SK-N-SH treated with all-trans-retinoic acid at 6 μM for 48 hours (cell line): ENCODE results near the gene GPC5.

Experiments
- ATAC-seq: fragments of 200-7000 bp; cut with Tn5 transposase; 3 replicates; pipeline ENCODE4 v1.9.1; 2020; ENCODE audit warnings: mild to moderate bottlenecking, moderate library complexity
- ARNTL ChIP-seq: fragments of 450-650 bp; formaldehyde crosslinking; IDR thresholded peaks from 2 replicates; pipeline ENCODE4 v1.5.0; 2020; ENCODE audit warnings: low read depth, mild to moderate bottlenecking, moderate library complexity, borderline replicate concordance
- BACH2 ChIP-seq: fragments of 250-450 bp; sonication (Bioruptor Pico); IDR thresholded peaks from 2 replicates; pipeline ENCODE4 v1.9.0; 2021; ENCODE audit warnings: mild to moderate bottlenecking, borderline replicate concordance
- CREB5 ChIP-seq: fragments of 250-450 bp; sonication (Bioruptor Pico); IDR thresholded peaks from 2 replicates; pipeline ENCODE4 v1.5.1; 2020; ENCODE audit warnings: low read depth, mild to moderate bottlenecking, moderate library complexity
- CSDC2 ChIP-seq: fragments of 250-450 bp; sonication (Bioruptor Pico); IDR thresholded peaks from 2 replicates; pipeline ENCODE4 v1.5.0; 2020; ENCODE audit warnings: mild to moderate bottlenecking, moderate library complexity
- ESRRG ChIP-seq: fragments of 250-450 bp; sonication (Bioruptor Pico); IDR thresholded peaks from 2 replicates; pipeline ENCODE4 v1.6.1; 2021; ENCODE audit warnings: mild to moderate bottlenecking
- GLIS3 ChIP-seq: fragments of 250-450 bp; sonication (Bioruptor Pico); IDR thresholded peaks from 2 replicates; pipeline ENCODE4 v1.5.0; 2020; ENCODE audit warnings: mild to moderate bottlenecking, moderate library complexity
- ISL1 ChIP-seq: fragments of 250-450 bp; sonication (Bioruptor Pico); IDR thresholded peaks from 2 replicates; pipeline ENCODE4 v2.1.2; 2022; ENCODE audit warnings: mild to moderate bottlenecking, moderate library complexity
- OSR1 ChIP-seq: fragments of 250-450 bp; sonication (Bioruptor Pico); IDR thresholded peaks from 2 replicates; pipeline ENCODE4 v1.8.0; 2022; ENCODE audit warnings: moderate library complexity, mild to moderate bottlenecking, inconsistent platforms
- POU6F1 ChIP-seq: fragments of 250-450 bp; sonication (Bioruptor Pico); IDR thresholded peaks from 2 replicates; pipeline ENCODE4 v1.8.0; 2021; ENCODE audit warnings: low read depth, mild to moderate bottlenecking, moderate library complexity, borderline replicate concordance
- PPARA ChIP-seq: fragments of 250-450 bp; sonication (Bioruptor Pico); IDR thresholded peaks from 2 replicates; pipeline ENCODE4 v1.5.0; 2020; ENCODE audit warnings: mild to moderate bottlenecking, borderline replicate concordance
- RARB ChIP-seq: fragments of 250-450 bp; sonication (Bioruptor Pico); IDR thresholded peaks from 2 replicates; pipeline ENCODE4 v1.8.0; 2021; ENCODE audit warnings: mild to moderate bottlenecking, moderate library complexity
- SNAI2 ChIP-seq: fragments of 250-450 bp; sonication (Bioruptor Pico); IDR thresholded peaks from 2 replicates; pipeline ENCODE4 v1.5.0; 2020; ENCODE audit warnings: mild to moderate bottlenecking, moderate library complexity
- TCF4 ChIP-seq: fragments of 250-450 bp; sonication (Bioruptor Pico); IDR thresholded peaks from 2 replicates; pipeline ENCODE4 v1.8.0; 2021; ENCODE audit warnings: mild to moderate bottlenecking, moderate library complexity, borderline replicate concordance
- TOX ChIP-seq: fragments of 250-450 bp; sonication (Bioruptor Pico); IDR thresholded peaks from 2 replicates; pipeline ENCODE4 v1.8.0; 2021; ENCODE audit warnings: mild to moderate bottlenecking, moderate library complexity, borderline replicate concordance
- TSHZ2 ChIP-seq: fragments of 250-450 bp; sonication (Bioruptor Pico); IDR thresholded peaks from 2 replicates; pipeline ENCODE4 v1.5.0; 2020; ENCODE audit warnings: mild to moderate bottlenecking, moderate library complexity
- ZC3H10 ChIP-seq: fragments of 250-450 bp; sonication (Bioruptor Pico); IDR thresholded peaks from 2 replicates; pipeline ENCODE4 v1.5.1; 2021; ENCODE audit warnings: mild to moderate bottlenecking, moderate library complexity
- ZFP3 ChIP-seq: fragments of 250-450 bp; sonication (Bioruptor Pico); IDR thresholded peaks from 2 replicates; pipeline ENCODE4 v1.5.0; 2020; ENCODE audit warnings: mild to moderate bottlenecking, moderate library complexity
- ZNF565 ChIP-seq: fragments of 450-650 bp; formaldehyde crosslinking; conservative IDR thresholded peaks from 2 replicates; pipeline ENCODE4 v1.5.0; 2020; ENCODE audit warnings: low read depth, mild to moderate bottlenecking, moderate library complexity
- ZNF70 ChIP-seq: fragments of 450-650 bp; formaldehyde crosslinking; IDR thresholded peaks from 2 replicates; pipeline ENCODE4 v1.5.0; 2020; ENCODE audit warnings: mild to moderate bottlenecking, moderate library complexity
- TF ChIP-seq, protein P1 (sequence below): fragments of 250-450 bp; sonication (Bioruptor Pico); IDR thresholded peaks from 2 replicates; pipeline ENCODE4 v1.5.1; 2021; ENCODE audit warnings: mild to moderate bottlenecking, moderate library complexity
- TF ChIP-seq, protein P2 (sequence below): fragments of 250-450 bp; sonication (Bioruptor Pico); IDR thresholded peaks from 2 replicates; pipeline ENCODE4 v1.8.0; 2020; ENCODE audit warnings: mild to moderate bottlenecking, moderate library complexity, borderline replicate concordance

GPC5 gene

GRCh38 chr13:91767651-91768050 is 369.2 kb downstream of the GPC5 start:
- no peak for ATAC-seq
- no peak for TF ChIP-seq TOX

DNA sequence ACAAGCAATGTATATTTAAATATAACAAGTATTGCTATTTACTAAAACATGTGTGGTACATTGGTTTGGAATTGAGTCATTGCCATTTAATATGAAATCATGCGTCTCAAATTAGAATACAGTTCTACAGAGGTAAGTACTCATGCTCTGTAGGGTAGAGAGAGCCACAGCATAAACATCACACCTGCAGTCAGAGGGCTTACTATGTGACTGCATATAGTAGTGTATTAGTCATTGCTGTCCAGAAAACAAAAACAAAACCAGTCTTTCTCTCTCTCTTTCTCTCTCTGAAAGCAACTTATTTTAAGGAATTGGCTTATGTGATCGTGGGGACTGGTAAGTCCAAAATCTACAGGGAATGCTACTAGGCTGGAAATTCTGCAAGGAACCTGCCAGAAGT is 370.3 kb downstream of the GPC5 start:
- TF ChIP-seq CSDC2 (CRISPR knock-in tag) (no peak), ESRRG (CRISPR knock-in tag) (no peak), ISL1 (CRISPR knock-in tag) (no peak), SNAI2 (CRISPR knock-in tag) (no peak), RARB (CRISPR knock-in tag) (no peak), PPARA (CRISPR knock-in tag) (no peak), BACH2 (CRISPR knock-in tag) (no peak), ZNF565 (CRISPR knock-in tag) (no peak)
- TF ChIP-seq, protein P1, sequence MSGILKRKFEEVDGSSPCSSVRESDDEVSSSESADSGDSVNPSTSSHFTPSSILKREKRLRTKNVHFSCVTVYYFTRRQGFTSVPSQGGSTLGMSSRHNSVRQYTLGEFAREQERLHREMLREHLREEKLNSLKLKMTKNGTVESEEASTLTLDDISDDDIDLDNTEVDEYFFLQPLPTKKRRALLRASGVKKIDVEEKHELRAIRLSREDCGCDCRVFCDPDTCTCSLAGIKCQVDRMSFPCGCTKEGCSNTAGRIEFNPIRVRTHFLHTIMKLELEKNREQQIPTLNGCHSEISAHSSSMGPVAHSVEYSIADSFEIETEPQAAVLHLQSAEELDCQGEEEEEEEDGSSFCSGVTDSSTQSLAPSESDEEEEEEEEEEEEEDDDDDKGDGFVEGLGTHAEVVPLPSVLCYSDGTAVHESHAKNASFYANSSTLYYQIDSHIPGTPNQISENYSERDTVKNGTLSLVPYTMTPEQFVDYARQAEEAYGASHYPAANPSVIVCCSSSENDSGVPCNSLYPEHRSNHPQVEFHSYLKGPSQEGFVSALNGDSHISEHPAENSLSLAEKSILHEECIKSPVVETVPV (CRISPR knock-in tag): no peak
- TF ChIP-seq, protein P2, sequence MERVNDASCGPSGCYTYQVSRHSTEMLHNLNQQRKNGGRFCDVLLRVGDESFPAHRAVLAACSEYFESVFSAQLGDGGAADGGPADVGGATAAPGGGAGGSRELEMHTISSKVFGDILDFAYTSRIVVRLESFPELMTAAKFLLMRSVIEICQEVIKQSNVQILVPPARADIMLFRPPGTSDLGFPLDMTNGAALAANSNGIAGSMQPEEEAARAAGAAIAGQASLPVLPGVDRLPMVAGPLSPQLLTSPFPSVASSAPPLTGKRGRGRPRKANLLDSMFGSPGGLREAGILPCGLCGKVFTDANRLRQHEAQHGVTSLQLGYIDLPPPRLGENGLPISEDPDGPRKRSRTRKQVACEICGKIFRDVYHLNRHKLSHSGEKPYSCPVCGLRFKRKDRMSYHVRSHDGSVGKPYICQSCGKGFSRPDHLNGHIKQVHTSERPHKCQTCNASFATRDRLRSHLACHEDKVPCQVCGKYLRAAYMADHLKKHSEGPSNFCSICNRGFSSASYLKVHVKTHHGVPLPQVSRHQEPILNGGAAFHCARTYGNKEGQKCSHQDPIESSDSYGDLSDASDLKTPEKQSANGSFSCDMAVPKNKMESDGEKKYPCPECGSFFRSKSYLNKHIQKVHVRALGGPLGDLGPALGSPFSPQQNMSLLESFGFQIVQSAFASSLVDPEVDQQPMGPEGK (CRISPR knock-in tag): no peak
- no peak for ATAC-seq

DNA sequence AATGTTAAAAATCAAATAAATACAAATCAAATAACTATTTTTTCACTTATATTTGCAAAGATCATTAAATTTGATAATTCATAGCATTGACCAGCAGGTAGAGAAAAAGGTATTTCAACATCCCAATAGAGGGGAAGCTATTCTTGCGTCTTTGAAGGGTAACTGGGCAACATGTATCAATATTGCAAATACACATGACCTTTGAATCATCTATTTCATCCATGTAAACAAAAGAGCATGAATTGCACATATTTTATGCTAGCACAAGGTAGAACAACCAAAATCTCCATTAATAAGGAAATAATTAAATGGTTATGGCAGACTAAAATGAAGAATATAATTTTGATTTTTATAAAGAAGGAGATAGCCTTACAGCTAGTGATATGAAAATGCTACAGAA is 372.8 kb downstream of the GPC5 start:
- no peak for ATAC-seq
- TF ChIP-seq ZFP3 (CRISPR knock-in tag) (no peak), TSHZ2 (no peak), ESRRG (CRISPR knock-in tag) (no peak), TOX (no peak), ISL1 (CRISPR knock-in tag) (no peak), ZC3H10 (CRISPR knock-in tag) (no peak), ARNTL (CRISPR knock-in tag) (no peak)

GRCh38 chr13:91773591-91774227 is 375.3 kb downstream of the GPC5 start:
- TF ChIP-seq ZC3H10 (CRISPR knock-in tag) (no peak), CSDC2 (CRISPR knock-in tag) (no peak), ZFP3 (CRISPR knock-in tag) (no peak)
- ATAC-seq: no peak

DNA sequence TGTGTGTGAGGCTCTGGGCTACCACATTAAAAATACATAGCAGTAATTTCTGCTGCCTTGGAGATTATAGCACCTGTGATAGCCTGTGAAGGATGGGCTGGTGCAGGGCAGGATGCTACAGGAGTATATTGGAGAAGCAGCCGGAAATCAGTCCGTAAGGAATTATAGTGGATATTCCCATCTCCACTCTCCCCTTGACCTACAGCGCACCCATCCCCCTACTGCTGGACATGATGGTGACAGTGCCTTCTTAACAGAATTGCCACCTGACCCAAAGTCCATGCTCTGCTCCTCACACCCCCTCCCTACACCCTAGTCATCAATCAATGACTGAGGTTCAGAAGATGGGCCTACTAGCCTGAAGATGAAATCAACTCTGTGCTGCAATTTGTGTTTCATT is 376.0 kb downstream of the GPC5 start:
- no peak for ATAC-seq
- no peak for TF ChIP-seq ZFP3 (CRISPR knock-in tag)
- no peak for TF ChIP-seq ZNF70 (CRISPR knock-in tag)
- TF ChIP-seq TSHZ2: no peak
- no peak for TF ChIP-seq CREB5
- TF ChIP-seq TCF4 (CRISPR knock-in tag): no peak
- TF ChIP-seq ARNTL (CRISPR knock-in tag): no peak
- no peak for TF ChIP-seq GLIS3 (CRISPR knock-in tag)
- TF ChIP-seq POU6F1: no peak
- no peak for TF ChIP-seq OSR1 (CRISPR knock-in tag)
- no peak for TF ChIP-seq BACH2 (CRISPR knock-in tag)
- no peak for TF ChIP-seq ZNF565 (CRISPR knock-in tag)
- no peak for TF ChIP-seq CSDC2 (CRISPR knock-in tag)
- no peak for TF ChIP-seq ISL1 (CRISPR knock-in tag)
- TF ChIP-seq ZC3H10 (CRISPR knock-in tag): no peak
